SIG-M5 (cell line): Measurements from ENCODE around the gene PTK6.

ENCODE experiments used
- DNase-seq: peaks from one replicate; lab custom pipeline; 2025; lab: John Stamatoyannopoulos, UW

The PTK6 gene

GRCh38 chr20:63543131-63543530 is 6.0 kb upstream of the PTK6 start:
- no peak for DNase-seq

- DNase-seq: no peak
Measured at GRCh38 chr20:63542696-63543095, 5.5 kb upstream of the PTK6 start.

- DNase-seq: no peak
Measured at GRCh38 chr20:63542031-63542559, 4.9 kb upstream of the PTK6 start.

- no peak for DNase-seq
Measured at GRCh38 chr20:63541371-63541770, 4.2 kb upstream of the PTK6 start.

GRCh38 chr20:63540417-63541186 is 3.4 kb upstream of the PTK6 start:
- DNase-seq: no peak

GRCh38 chr20:63539441-63540370 is 2.5 kb upstream of the PTK6 start:
- no peak for DNase-seq

GRCh38 chr20:63539092-63539430 is 1.9 kb upstream of the PTK6 start:
- no peak for DNase-seq

GRCh38 chr20:63538204-63539091 is 1.3 kb upstream of the PTK6 start:
- DNase-seq: no peak

- peak; percentile 60 for DNase-seq
Measured at GRCh38 chr20:63537525-63538203, 488 bp upstream of the PTK6 start.

- no peak for DNase-seq
Measured at GRCh38 chr20:63536241-63536977, 767 bp downstream of the PTK6 start.

- DNase-seq: no peak
Measured at GRCh38 chr20:63534831-63535651, 2.1 kb downstream of the PTK6 start.

- DNase-seq: no peak
Measured at GRCh38 chr20:63534427-63534830, 2.7 kb downstream of the PTK6 start.

- no peak for DNase-seq
Measured at GRCh38 chr20:63533871-63534393, 3.2 kb downstream of the PTK6 start.

GRCh38 chr20:63533388-63533787 is 3.8 kb downstream of the PTK6 start:
- DNase-seq: no peak

GRCh38 chr20:63532449-63532971 is 4.7 kb downstream of the PTK6 start:
- DNase-seq: no peak

- DNase-seq: no peak
Measured at GRCh38 chr20:63531686-63532448, 5.3 kb downstream of the PTK6 start.

GRCh38 chr20:63530788-63531160 is 6.4 kb downstream of the PTK6 start:
- no peak for DNase-seq
